RPMI7951 (cell line): ENCODE measurements around the gene NRXN3. TPM values are rescaled to one million over a fixed set of nuclear protein-coding genes. Genes with fewer than 3 reads are reported as not detected.

Experiments
- DNase-seq: peaks from one replicate; pipeline ENCODE4 v3.0.0-alpha.2; 2012; ENCODE audit warnings: low read depth
- total RNA-seq: library from RNA; depleted of rRNA; stranded (reverse); fragments of >200 nt; shearing (Covaris generic); gene quantifications from 2 replicates; pipeline ENCODE4 v1.2.3, GENCODE V29; 2014

NRXN3 gene
- total RNA-seq, 1 experiment from 2014 or later, result 0.24 TPM

GRCh38 chr14:79465651-79466050 lies 1295.5 kb downstream of the NRXN3 start:
- no peak for DNase-seq

GRCh38 chr14:79466938-79467527 lies 1296.9 kb downstream of the NRXN3 start:
- DNase-seq, result no peak

- DNase-seq, result no peak
Measured at GRCh38 chr14:79467835-79468234, 1297.7 kb downstream of the NRXN3 start.

- no peak for DNase-seq
Measured at GRCh38 chr14:79468486-79468885, 1298.3 kb downstream of the NRXN3 start.

- no peak for DNase-seq
Measured at GRCh38 chr14:79473651-79474050, 1303.5 kb downstream of the NRXN3 start.

- DNase-seq, result no peak
Measured at GRCh38 chr14:79475887-79476532, 1305.8 kb downstream of the NRXN3 start.

GRCh38 chr14:79476552-79476951 lies 1306.4 kb downstream of the NRXN3 start:
- no peak for DNase-seq

- DNase-seq, result no peak
Measured at GRCh38 chr14:79480212-79480611, 1310.0 kb downstream of the NRXN3 start.

- no peak for DNase-seq
Measured at GRCh38 chr14:79482825-79483224, 1312.7 kb downstream of the NRXN3 start.

GRCh38 chr14:79483477-79484388 lies 1313.6 kb downstream of the NRXN3 start:
- peak; percentile 62 for DNase-seq

- DNase-seq, result no peak
Measured at GRCh38 chr14:79487632-79488031, 1317.5 kb downstream of the NRXN3 start.

GRCh38 chr14:79491161-79491560 lies 1321.0 kb downstream of the NRXN3 start:
- DNase-seq, result no peak

- DNase-seq, result no peak
Measured at GRCh38 chr14:79493081-79493645, 1323.0 kb downstream of the NRXN3 start.

- DNase-seq, result no peak
Measured at GRCh38 chr14:79496701-79497100, 1326.5 kb downstream of the NRXN3 start.

- DNase-seq, result no peak
Measured at GRCh38 chr14:79500489-79500888, 1330.3 kb downstream of the NRXN3 start.

GRCh38 chr14:79502136-79502750 lies 1332.1 kb downstream of the NRXN3 start:
- DNase-seq, result no peak

- no peak for DNase-seq
Measured at GRCh38 chr14:79502751-79503148, 1332.6 kb downstream of the NRXN3 start.

GRCh38 chr14:79510659-79511058 lies 1340.5 kb downstream of the NRXN3 start:
- no peak for DNase-seq

- DNase-seq, result no peak
Measured at GRCh38 chr14:79511146-79511545, 1341.0 kb downstream of the NRXN3 start.

- no peak for DNase-seq
Measured at GRCh38 chr14:79513446-79513845, 1343.3 kb downstream of the NRXN3 start.

- DNase-seq, result no peak
Measured at GRCh38 chr14:79514700-79515099, 1344.5 kb downstream of the NRXN3 start.

GRCh38 chr14:79515158-79515557 lies 1345.0 kb downstream of the NRXN3 start:
- DNase-seq, result no peak
